Measurements from ENCODE around the gene TNK2. TPM values are rescaled to one million over a fixed set of nuclear protein-coding genes. Genes with fewer than 3 reads are reported as not detected.

Gene TNK2
- total RNA-seq, 1 donor from 2014 or later, result 5.2 TPM

GRCh38 chr3:195899701-195900435, 8.5 kb downstream of the TNK2 start:
- no peak for DNase-seq (ENCODE audit: low read depth)

- no peak for DNase-seq (ENCODE audit: low read depth)
Observed at GRCh38 chr3:195897853-195898415, 10.4 kb downstream of the TNK2 start.

GRCh38 chr3:195897081-195897852, 11.1 kb downstream of the TNK2 start:
- no peak for DNase-seq (ENCODE audit: low read depth)

GRCh38 chr3:195896361-195897080, 11.8 kb downstream of the TNK2 start:
- DNase-seq (ENCODE audit: low read depth), result no peak

- DNase-seq (ENCODE audit: low read depth), result no peak
Observed at GRCh38 chr3:195895861-195896360, 12.4 kb downstream of the TNK2 start.

- DNase-seq (ENCODE audit: low read depth), result no peak
Observed at GRCh38 chr3:195895078-195895860, 13.1 kb downstream of the TNK2 start.

- DNase-seq (ENCODE audit: low read depth), result no peak
Observed at GRCh38 chr3:195893916-195894465, 14.4 kb downstream of the TNK2 start.

GRCh38 chr3:195893516-195893915, 14.8 kb downstream of the TNK2 start:
- no peak for DNase-seq (ENCODE audit: low read depth)

GRCh38 chr3:195893044-195893395, 15.3 kb downstream of the TNK2 start:
- no peak for DNase-seq (ENCODE audit: low read depth)

GRCh38 chr3:195892105-195893043, 16.0 kb downstream of the TNK2 start:
- DNase-seq (ENCODE audit: low read depth), result no peak

- no peak for DNase-seq (ENCODE audit: low read depth)
Observed at GRCh38 chr3:195891431-195892104, 16.8 kb downstream of the TNK2 start.

GRCh38 chr3:195889870-195890295, 18.5 kb downstream of the TNK2 start:
- DNase-seq (ENCODE audit: low read depth), result no peak

GRCh38 chr3:195888981-195889869, 19.1 kb downstream of the TNK2 start:
- DNase-seq (ENCODE audit: low read depth), result no peak

GRCh38 chr3:195888311-195888761, 20.0 kb downstream of the TNK2 start:
- no peak for DNase-seq (ENCODE audit: low read depth)

- no peak for DNase-seq (ENCODE audit: low read depth)
Observed at GRCh38 chr3:195887670-195888069, 20.7 kb downstream of the TNK2 start.

- no peak for DNase-seq (ENCODE audit: low read depth)
Observed at GRCh38 chr3:195886181-195887141, 21.9 kb downstream of the TNK2 start.

Measured in renal cortical epithelial cell (primary cell).